Astrocyte (in vitro differentiated cells and primary cell): ENCODE data around the gene ABCA10.

Experiments
- CTCF ChIP-seq: IDR thresholded peaks from 2 replicates; pipeline ENCODE4 v1.5.1; 2011; ENCODE audit warnings: low read depth, mild to moderate bottlenecking, inconsistent platforms, low read length, moderate library complexity; ENCODE audit not compliant: insufficient read depth
- EZH2 ChIP-seq: IDR thresholded peaks from 2 replicates; pipeline ENCODE4 v1.6.1; 2012; ENCODE audit warnings: mild to moderate bottlenecking, low read length, inconsistent platforms; ENCODE audit not compliant: insufficient read depth

DNA sequence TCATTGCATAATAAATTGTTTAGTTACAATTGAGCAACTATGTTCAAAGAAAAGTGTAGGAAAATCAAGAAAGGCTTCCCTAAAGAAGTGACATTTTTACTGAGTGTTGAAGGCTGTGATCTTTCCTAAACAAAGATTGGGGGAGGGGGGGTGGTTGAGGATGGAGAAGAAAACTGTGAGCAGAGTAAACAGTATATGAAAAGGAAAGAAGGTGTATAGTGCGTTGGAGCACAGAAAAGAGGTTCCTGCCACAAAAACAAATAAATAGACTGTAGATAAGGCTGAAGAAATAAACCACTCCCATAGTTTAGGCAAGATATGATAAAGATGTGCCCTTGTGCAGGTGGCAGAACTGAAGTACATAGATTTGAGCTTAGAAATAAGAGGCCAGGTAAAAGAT is 8.5 kb downstream of the ABCA10 start:
- no peak for TF ChIP-seq CTCF
- TF ChIP-seq EZH2, result no peak
